ENCODE results near the gene SLC12A2. TPM values are rescaled to one million over a fixed set of nuclear protein-coding genes. Genes with fewer than 3 reads are reported as not detected.

Gene SLC12A2
- total RNA-seq, 4 donors from 2014 or later = 21.2 to 31.1 (median 27.1) TPM

GRCh38 chr5:128135286-128135685, 51.7 kb downstream of the SLC12A2 start:
- TF ChIP-seq, protein P1, sequence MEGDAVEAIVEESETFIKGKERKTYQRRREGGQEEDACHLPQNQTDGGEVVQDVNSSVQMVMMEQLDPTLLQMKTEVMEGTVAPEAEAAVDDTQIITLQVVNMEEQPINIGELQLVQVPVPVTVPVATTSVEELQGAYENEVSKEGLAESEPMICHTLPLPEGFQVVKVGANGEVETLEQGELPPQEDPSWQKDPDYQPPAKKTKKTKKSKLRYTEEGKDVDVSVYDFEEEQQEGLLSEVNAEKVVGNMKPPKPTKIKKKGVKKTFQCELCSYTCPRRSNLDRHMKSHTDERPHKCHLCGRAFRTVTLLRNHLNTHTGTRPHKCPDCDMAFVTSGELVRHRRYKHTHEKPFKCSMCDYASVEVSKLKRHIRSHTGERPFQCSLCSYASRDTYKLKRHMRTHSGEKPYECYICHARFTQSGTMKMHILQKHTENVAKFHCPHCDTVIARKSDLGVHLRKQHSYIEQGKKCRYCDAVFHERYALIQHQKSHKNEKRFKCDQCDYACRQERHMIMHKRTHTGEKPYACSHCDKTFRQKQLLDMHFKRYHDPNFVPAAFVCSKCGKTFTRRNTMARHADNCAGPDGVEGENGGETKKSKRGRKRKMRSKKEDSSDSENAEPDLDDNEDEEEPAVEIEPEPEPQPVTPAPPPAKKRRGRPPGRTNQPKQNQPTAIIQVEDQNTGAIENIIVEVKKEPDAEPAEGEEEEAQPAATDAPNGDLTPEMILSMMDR (IDR thresholded peaks at IDR 0.05; ENCODE audit: low read depth) = no peak

DNA sequence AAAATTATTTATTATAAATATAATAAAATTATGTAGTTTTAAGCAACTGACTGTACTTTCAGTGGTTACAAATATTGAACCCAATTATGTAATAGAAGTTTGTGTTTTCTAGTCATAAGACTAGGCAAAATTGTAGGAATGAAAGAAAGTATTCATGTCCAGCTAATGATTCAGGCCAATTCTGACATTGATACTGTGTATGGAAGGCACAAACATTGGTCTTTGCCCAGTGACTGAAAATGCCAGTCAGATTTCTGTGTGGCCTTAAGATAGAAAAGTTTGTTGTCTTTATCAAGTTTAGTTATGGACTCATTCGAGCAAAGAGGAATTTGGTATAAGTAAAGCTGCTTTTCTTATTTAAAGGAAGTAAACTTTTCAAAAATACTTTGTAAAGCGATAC, 60.3 kb downstream of the SLC12A2 start:
- TF ChIP-seq, protein P1 (IDR thresholded peaks at IDR 0.05; ENCODE audit: low read depth) = no peak

- TF ChIP-seq, protein P1 (IDR thresholded peaks at IDR 0.05; ENCODE audit: low read depth) = no peak
These were observed 60.9 kb downstream of the SLC12A2 start for GRCh38 chr5:128144491-128144890.

DNA sequence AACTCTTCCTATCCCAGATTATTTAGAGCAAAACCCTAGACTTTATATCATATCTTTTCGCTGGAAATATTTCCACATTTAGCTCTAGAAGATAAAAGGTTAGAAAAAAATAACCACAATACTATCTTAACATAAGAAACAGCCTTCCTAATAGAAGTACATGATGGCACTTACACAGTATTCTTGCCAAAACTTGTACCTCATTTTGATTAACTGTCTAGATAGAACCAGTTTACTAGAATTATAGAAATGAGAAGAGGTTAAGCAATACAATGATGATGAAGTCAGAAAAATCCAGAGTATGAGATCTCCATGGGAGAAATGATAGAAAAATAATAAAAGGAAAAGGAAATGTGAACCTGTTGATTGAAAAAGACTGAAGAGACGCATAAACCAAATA, 63.1 kb downstream of the SLC12A2 start:
- TF ChIP-seq, protein P1 (IDR thresholded peaks at IDR 0.05; ENCODE audit: low read depth) = no peak

DNA sequence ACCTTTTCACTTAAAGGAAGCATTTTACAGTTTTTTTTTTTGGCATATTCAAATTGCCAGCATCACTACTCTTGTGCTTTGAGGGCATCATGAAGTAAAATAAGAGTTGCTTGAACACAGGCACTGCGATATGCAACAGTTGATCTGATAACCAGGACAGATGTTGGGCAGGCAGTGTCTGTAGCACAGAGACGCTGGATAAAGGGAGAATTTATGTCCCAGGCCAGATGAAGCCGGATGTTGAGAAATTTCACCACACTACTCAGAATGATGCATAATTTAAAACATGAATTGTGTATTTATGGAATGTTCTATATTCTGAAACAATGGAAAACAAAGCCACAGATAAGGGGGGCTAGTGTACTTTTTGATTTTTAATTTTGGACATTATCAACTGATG, 71.4 kb downstream of the SLC12A2 start:
- TF ChIP-seq, protein P1 (IDR thresholded peaks at IDR 0.05; ENCODE audit: low read depth) = no peak

DNA sequence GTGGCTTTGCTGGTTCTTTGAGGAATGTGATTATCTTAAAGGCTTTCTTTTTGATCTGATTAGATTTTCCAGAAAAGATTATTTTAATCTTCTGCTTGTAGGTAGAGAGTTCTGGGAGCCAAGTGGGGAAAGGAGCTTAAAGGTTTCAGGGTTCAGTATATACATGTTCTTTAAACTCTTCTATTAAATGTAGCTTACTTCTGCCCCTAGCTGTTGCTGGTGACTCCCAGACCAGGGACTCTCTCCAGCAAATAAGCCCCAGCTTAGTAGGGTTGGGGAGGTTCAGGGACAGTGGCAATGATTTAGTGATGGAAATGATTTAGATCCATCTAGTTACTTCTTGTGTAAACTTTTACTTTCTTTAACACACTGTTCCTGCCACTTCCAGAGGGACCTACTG, 72.2 kb downstream of the SLC12A2 start:
- TF ChIP-seq, protein P1 (IDR thresholded peaks at IDR 0.05; ENCODE audit: low read depth) = no peak

- TF ChIP-seq, protein P1 (IDR thresholded peaks at IDR 0.05; ENCODE audit: low read depth) = no peak
These were observed 73.0 kb downstream of the SLC12A2 start for GRCh38 chr5:128156521-128156920.
